ENCODE data around the gene NAIP.
"Not testable (repeated sequence)": the region's sequence is repeated elsewhere in the genome, so short reads cannot be mapped to it uniquely, and the experiment has no call there.

Gene NAIP

DNA sequence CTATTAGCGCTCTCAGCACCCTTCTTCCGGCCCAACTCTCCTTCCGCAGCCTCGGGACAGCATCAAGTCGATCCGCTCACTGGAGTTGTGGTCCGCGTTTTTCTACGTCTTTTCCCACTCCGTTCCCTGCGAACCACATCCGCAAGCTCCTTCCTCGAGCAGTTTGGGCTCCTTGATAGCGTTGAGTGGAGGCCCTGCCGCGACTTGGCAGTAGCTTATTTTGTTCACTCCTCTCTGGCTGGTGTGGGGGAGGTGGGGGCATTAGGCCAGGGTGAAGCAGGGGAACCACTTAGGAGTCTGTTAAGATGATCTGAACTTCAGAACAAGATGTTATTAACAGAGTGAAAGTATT, 100.0 kb downstream of the NAIP start:
- not testable (repeated sequence) for DNase-seq (ENCODE audit: low read depth in 2 of 2)

Data from stimulated activated CD8-positive, alpha-beta memory T cell treated with anti-CD3 and anti-CD28 coated beads, Interleukin-15, amount 100 ng/mL, for 48 hours (primary cell).